KG1 (cell line): Measurements from ENCODE around the gene PDXK.

ENCODE experiments used
- DNase-seq: peaks from one replicate; lab custom pipeline; 2025; lab: John Stamatoyannopoulos, UW

PDXK gene

GRCh38 chr21:43783098-43783700 lies 64.3 kb downstream of the PDXK start:
- no peak for DNase-seq

GRCh38 chr21:43785134-43785533 lies 66.2 kb downstream of the PDXK start:
- no peak for DNase-seq

- no peak for DNase-seq
Measured at GRCh38 chr21:43786300-43786806, 67.4 kb downstream of the PDXK start.

- no peak for DNase-seq
Measured at GRCh38 chr21:43786807-43787440, 68.0 kb downstream of the PDXK start.

GRCh38 chr21:43789276-43790009 lies 70.5 kb downstream of the PDXK start, which contains the start of gene RRP1:
Gene RRP1, plus strand, starts transcription at chr21:43789577. Its CDS starts 53 bp downstream, at chr21:43789630.
- peak; percentile 88 for DNase-seq

GRCh38 chr21:43790010-43790524 lies 71.1 kb downstream of the PDXK start:
- no peak for DNase-seq

GRCh38 chr21:43792406-43792805 lies 73.5 kb downstream of the PDXK start:
- no peak for DNase-seq

GRCh38 chr21:43793243-43793642 lies 74.3 kb downstream of the PDXK start:
- DNase-seq: no peak

- DNase-seq: no peak
Measured at GRCh38 chr21:43794311-43794710, 75.4 kb downstream of the PDXK start.

GRCh38 chr21:43794857-43795256 lies 75.9 kb downstream of the PDXK start:
- DNase-seq: no peak

- no peak for DNase-seq
Measured at GRCh38 chr21:43797415-43797814, 78.5 kb downstream of the PDXK start.

GRCh38 chr21:43797925-43798715 lies 79.2 kb downstream of the PDXK start:
- no peak for DNase-seq

- no peak for DNase-seq
Measured at GRCh38 chr21:43799301-43799840, 80.4 kb downstream of the PDXK start.

GRCh38 chr21:43800124-43800523 lies 81.2 kb downstream of the PDXK start:
- DNase-seq: no peak

GRCh38 chr21:43800566-43800965 lies 81.6 kb downstream of the PDXK start:
- no peak for DNase-seq

GRCh38 chr21:43801006-43801783 lies 82.3 kb downstream of the PDXK start:
- no peak for DNase-seq

GRCh38 chr21:43802713-43803313 lies 83.9 kb downstream of the PDXK start:
- DNase-seq: no peak

GRCh38 chr21:43803558-43804300 lies 84.8 kb downstream of the PDXK start:
- DNase-seq: no peak

- no peak for DNase-seq
Measured at GRCh38 chr21:43805275-43805800, 86.4 kb downstream of the PDXK start.
